Measurements from ENCODE around the gene ERC2.

DNA sequence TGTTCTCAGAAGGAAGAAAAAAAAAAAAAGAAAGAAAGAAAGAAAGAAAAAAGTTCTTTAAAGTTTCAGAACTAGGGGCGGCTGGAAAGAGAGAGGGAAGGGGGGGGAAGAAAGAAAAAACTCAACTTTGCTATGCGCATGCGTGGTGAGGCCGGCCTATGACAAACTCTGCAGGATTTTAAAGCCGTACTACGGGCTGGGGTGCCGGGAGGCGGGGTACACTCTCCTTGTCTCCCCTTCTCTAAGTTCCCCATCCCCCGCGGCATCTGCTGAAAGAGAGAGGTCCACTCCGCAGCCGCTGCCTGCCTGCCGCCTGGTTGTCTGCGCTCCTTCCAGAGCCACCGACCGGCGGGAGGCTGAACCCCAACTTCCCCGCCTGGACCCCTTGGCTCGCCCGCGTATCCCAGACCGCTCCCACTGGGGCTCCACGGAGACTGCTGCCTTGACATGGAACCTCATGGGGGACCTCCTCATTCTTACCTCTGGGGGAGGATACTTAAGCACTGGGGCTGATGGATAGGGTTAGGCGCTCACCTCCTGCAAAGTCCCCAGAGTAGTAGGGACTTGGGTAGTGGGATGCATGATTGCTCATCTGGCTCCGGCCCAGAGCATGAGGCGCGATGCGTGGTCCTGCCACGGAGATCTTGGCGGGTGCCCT, 979.7 kb downstream of the ERC2 start:
- TF ChIP-seq, protein P1, sequence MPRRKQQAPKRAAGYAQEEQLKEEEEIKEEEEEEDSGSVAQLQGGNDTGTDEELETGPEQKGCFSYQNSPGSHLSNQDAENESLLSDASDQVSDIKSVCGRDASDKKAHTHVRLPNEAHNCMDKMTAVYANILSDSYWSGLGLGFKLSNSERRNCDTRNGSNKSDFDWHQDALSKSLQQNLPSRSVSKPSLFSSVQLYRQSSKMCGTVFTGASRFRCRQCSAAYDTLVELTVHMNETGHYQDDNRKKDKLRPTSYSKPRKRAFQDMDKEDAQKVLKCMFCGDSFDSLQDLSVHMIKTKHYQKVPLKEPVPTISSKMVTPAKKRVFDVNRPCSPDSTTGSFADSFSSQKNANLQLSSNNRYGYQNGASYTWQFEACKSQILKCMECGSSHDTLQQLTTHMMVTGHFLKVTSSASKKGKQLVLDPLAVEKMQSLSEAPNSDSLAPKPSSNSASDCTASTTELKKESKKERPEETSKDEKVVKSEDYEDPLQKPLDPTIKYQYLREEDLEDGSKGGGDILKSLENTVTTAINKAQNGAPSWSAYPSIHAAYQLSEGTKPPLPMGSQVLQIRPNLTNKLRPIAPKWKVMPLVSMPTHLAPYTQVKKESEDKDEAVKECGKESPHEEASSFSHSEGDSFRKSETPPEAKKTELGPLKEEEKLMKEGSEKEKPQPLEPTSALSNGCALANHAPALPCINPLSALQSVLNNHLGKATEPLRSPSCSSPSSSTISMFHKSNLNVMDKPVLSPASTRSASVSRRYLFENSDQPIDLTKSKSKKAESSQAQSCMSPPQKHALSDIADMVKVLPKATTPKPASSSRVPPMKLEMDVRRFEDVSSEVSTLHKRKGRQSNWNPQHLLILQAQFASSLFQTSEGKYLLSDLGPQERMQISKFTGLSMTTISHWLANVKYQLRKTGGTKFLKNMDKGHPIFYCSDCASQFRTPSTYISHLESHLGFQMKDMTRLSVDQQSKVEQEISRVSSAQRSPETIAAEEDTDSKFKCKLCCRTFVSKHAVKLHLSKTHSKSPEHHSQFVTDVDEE (CRISPR knock-in tag; IDR thresholded peaks at IDR 0.05): no peak
- TF ChIP-seq, protein P2, sequence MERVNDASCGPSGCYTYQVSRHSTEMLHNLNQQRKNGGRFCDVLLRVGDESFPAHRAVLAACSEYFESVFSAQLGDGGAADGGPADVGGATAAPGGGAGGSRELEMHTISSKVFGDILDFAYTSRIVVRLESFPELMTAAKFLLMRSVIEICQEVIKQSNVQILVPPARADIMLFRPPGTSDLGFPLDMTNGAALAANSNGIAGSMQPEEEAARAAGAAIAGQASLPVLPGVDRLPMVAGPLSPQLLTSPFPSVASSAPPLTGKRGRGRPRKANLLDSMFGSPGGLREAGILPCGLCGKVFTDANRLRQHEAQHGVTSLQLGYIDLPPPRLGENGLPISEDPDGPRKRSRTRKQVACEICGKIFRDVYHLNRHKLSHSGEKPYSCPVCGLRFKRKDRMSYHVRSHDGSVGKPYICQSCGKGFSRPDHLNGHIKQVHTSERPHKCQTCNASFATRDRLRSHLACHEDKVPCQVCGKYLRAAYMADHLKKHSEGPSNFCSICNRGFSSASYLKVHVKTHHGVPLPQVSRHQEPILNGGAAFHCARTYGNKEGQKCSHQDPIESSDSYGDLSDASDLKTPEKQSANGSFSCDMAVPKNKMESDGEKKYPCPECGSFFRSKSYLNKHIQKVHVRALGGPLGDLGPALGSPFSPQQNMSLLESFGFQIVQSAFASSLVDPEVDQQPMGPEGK (CRISPR knock-in tag; IDR thresholded peaks at IDR 0.05; ENCODE audit: borderline replicate concordance): no peak
- TF ChIP-seq, protein P3, sequence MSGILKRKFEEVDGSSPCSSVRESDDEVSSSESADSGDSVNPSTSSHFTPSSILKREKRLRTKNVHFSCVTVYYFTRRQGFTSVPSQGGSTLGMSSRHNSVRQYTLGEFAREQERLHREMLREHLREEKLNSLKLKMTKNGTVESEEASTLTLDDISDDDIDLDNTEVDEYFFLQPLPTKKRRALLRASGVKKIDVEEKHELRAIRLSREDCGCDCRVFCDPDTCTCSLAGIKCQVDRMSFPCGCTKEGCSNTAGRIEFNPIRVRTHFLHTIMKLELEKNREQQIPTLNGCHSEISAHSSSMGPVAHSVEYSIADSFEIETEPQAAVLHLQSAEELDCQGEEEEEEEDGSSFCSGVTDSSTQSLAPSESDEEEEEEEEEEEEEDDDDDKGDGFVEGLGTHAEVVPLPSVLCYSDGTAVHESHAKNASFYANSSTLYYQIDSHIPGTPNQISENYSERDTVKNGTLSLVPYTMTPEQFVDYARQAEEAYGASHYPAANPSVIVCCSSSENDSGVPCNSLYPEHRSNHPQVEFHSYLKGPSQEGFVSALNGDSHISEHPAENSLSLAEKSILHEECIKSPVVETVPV (CRISPR knock-in tag; IDR thresholded peaks at IDR 0.05): no peak
- TF ChIP-seq RARB (CRISPR knock-in tag; IDR thresholded peaks at IDR 0.05): no peak

All from SK-N-SH treated with all-trans-retinoic acid at 6 μM for 48 hours (cell line).